Adrenal gland (tissue), 5 donors: ENCODE results near the gene NFATC1.

Source experiments
- CTCF ChIP-seq, 6 experiments: fragments of 450-650 bp in 4 of 6; fragments of 200-600 bp in 2 of 6; sonication (generic) in 1 of 6; IDR thresholded peaks; 1 replicate in 5 of 6; 2 replicates in 1 of 6; pipeline versions ENCODE4 v1.5.1 to v1.8.0; 2016 to 2021; ENCODE audit warnings: antibody characterized with exemption in 6 of 6, mild to moderate bottlenecking in 2 of 6, moderate library complexity in 1 of 6
- POLR2A ChIP-seq, 2 donors: fragments of 450-650 bp; IDR thresholded peaks; one replicate each; pipeline ENCODE4 v1.6.1; 2017; ENCODE audit warnings: antibody characterized with exemption in 2 of 2, mild to moderate bottlenecking in 2 of 2, moderate library complexity in 1 of 2
- donor health status: DM: no; HTN: no; CAD: no.

GRCh38 chr18:79548621-79548985 lies 152.9 kb downstream of the NFATC1 start:
- no peak for TF ChIP-seq CTCF (IDR thresholded peaks at IDR 0.05)
- TF ChIP-seq POLR2A (IDR thresholded peaks at IDR 0.05), result no peak
